ENCODE results near the gene ABLIM2. TPM values are rescaled to one million over a fixed set of nuclear protein-coding genes. Genes with fewer than 3 reads are reported as not detected.

ABLIM2 gene
- total and polyA plus RNA-seq, 10 of the 15 experiments (the other 5 are each of a cell fraction or from before 2014, with no cell fraction given), result 0.03 to 0.15 (median 0.05) TPM; not detected in 7

GRCh38 chr4:7983296-7983695, 175.3 kb downstream of the ABLIM2 start:
- Histone ChIP-seq H3K27ac (ENCODE audit: control insufficient read depth, insufficient read depth) (no peak overlapping the region), H4K20me1 (ENCODE audit: control insufficient read depth, insufficient read depth) (no peaks in the 10 kb centered on the region), H3K4me2 (ENCODE audit: control insufficient read depth, insufficient read depth) (no peak overlapping the region), H3K79me2 (ENCODE audit: control insufficient read depth, insufficient read depth, low read length) (no peaks in the 10 kb centered on the region), H3K27me3 (replicated peaks in 1 of 2; ENCODE audit: control insufficient read depth in 2 of 2, insufficient read depth in 2 of 2, low read length in 1 of 2) (no peaks in the 10 kb centered on the region; a peak in 2 of 4 replicates), H3K4me3 (no peak overlapping the region), H3K4me1 (ENCODE audit: control insufficient read depth, insufficient read depth, low read length) (no peaks in the 10 kb centered on the region), H3K9ac (ENCODE audit: control insufficient read depth, insufficient read depth, low read length) (no peak overlapping the region), H3K36me3 (ENCODE audit: control insufficient read depth in 2 of 2, insufficient read depth in 2 of 2, low read length in 1 of 2) (no peaks in the 10 kb centered on the region), H2AFZ (ENCODE audit: control insufficient read depth, low read depth, low read length) (no peak overlapping the region), H3K9me3 (replicated peaks; ENCODE audit: control insufficient read depth, insufficient read depth, low read length) (no peaks in the 10 kb centered on the region)
- intact Hi-C loops (cut with micrococcal nuclease; ENCODE audit: unreplicated experiment), result no loop called here
- in situ Hi-C loops (cut with MboI), result no loop called here
- SMC1A ChIA-PET (ENCODE audit: uncharacterized antibody, unreplicated experiment), result no interaction called here
- RAD21 ChIA-PET (ENCODE audit: unreplicated experiment), result no interaction called here
- CTCF ChIA-PET, result interaction anchor here (8.7 kb wide), 1 partner anchor 179 kb away, joined by 104 read pairs; no protein-coding TSS in a partner anchor
- FAIRE-seq (no peak), ATAC-seq (no peak), DNase-seq (ENCODE audit: low read depth, low spot score) (no peak)
- no TSS peak for BruUV-seq (replicated peaks)
- TF ChIP-seq TCF12 (IDR thresholded peaks at IDR 0.05; ENCODE audit: low read depth, low read length) (no peak), FOXK2 (IDR thresholded peaks at IDR 0.05) (no peak), ETV6 (conservative IDR thresholded peaks at IDR 0.05 in 1 of 2, IDR thresholded peaks at IDR 0.05 in 1 of 2; ENCODE audit: borderline replicate concordance in 1 of 2, low read depth in 1 of 2) (no peak), STAT1 (conservative IDR thresholded peaks at IDR 0.05) (no peak), RAD51 (IDR thresholded peaks at IDR 0.05) (no peak), CEBPB (IDR thresholded peaks at IDR 0.05; ENCODE audit: borderline replicate concordance in 1 of 2, low read depth in 2 of 2, low read length in 2 of 2) (no peak), MEF2B (IDR thresholded peaks at IDR 0.05; ENCODE audit: partially characterized antibody, poor library complexity, severe bottlenecking) (no peak), RFX5 (IDR thresholded peaks at IDR 0.05; ENCODE audit: low read depth, low read length) (no peak), MTA2 (IDR thresholded peaks at IDR 0.05; ENCODE audit: low read depth) (no peak), EED (IDR thresholded peaks at IDR 0.05; ENCODE audit: low read depth) (no peak), SMAD1 (IDR thresholded peaks at IDR 0.05; ENCODE audit: low read depth, partially characterized antibody) (no peak), SREBF1 (IDR thresholded peaks at IDR 0.05; ENCODE audit: low read length) (no peak), BACH1 (IDR thresholded peaks at IDR 0.05; ENCODE audit: borderline replicate concordance) (no peak), SPI1 (IDR thresholded peaks at IDR 0.05; ENCODE audit: borderline replicate concordance, insufficient read depth, low read depth, low read length) (no peak), POLR2A (IDR thresholded peaks at IDR 0.05; ENCODE audit: low read depth, low read length) (no peak), ZNF217 (IDR thresholded peaks at IDR 0.05) (no peak)
- TF ChIP-seq, protein P1, sequence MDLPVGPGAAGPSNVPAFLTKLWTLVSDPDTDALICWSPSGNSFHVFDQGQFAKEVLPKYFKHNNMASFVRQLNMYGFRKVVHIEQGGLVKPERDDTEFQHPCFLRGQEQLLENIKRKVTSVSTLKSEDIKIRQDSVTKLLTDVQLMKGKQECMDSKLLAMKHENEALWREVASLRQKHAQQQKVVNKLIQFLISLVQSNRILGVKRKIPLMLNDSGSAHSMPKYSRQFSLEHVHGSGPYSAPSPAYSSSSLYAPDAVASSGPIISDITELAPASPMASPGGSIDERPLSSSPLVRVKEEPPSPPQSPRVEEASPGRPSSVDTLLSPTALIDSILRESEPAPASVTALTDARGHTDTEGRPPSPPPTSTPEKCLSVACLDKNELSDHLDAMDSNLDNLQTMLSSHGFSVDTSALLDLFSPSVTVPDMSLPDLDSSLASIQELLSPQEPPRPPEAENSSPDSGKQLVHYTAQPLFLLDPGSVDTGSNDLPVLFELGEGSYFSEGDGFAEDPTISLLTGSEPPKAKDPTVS (IDR thresholded peaks at IDR 0.05; ENCODE audit: low read depth, low read length), result no peak
- TF ChIP-seq, protein P2, sequence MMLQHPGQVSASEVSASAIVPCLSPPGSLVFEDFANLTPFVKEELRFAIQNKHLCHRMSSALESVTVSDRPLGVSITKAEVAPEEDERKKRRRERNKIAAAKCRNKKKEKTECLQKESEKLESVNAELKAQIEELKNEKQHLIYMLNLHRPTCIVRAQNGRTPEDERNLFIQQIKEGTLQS (IDR thresholded peaks at IDR 0.05; ENCODE audit: borderline replicate concordance, extremely low read depth, low read depth, low read length), result no peak
- TF ChIP-seq, protein P3, sequence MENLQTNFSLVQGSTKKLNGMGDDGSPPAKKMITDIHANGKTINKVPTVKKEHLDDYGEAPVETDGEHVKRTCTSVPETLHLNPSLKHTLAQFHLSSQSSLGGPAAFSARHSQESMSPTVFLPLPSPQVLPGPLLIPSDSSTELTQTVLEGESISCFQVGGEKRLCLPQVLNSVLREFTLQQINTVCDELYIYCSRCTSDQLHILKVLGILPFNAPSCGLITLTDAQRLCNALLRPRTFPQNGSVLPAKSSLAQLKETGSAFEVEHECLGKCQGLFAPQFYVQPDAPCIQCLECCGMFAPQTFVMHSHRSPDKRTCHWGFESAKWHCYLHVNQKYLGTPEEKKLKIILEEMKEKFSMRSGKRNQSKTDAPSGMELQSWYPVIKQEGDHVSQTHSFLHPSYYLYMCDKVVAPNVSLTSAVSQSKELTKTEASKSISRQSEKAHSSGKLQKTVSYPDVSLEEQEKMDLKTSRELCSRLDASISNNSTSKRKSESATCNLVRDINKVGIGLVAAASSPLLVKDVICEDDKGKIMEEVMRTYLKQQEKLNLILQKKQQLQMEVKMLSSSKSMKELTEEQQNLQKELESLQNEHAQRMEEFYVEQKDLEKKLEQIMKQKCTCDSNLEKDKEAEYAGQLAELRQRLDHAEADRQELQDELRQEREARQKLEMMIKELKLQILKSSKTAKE (IDR thresholded peaks at IDR 0.05; ENCODE audit: low read depth, poor library complexity, severe bottlenecking), result no peak
- POLR2A ChIA-PET, result no interaction called here
- WGBS (ENCODE audit: insufficient coverage, insufficient replicate concordance, low lambda C conversion rate, missing lambda C conversion rate), result 63% methylated on average over 17 of the region's 17 CpGs
